Ecto neural progenitor cell (in vitro differentiated cells): ENCODE results near the gene SLCO2A1.
A peak's percentile ranks its signal among the peaks of the same experiment; 100 is the strongest.

Source experiments
- DNase-seq: peaks from one replicate; pipeline ENCODE4 v3.0.0-alpha.2; 2018; ENCODE audit warnings: low spot score

SLCO2A1 gene

DNA sequence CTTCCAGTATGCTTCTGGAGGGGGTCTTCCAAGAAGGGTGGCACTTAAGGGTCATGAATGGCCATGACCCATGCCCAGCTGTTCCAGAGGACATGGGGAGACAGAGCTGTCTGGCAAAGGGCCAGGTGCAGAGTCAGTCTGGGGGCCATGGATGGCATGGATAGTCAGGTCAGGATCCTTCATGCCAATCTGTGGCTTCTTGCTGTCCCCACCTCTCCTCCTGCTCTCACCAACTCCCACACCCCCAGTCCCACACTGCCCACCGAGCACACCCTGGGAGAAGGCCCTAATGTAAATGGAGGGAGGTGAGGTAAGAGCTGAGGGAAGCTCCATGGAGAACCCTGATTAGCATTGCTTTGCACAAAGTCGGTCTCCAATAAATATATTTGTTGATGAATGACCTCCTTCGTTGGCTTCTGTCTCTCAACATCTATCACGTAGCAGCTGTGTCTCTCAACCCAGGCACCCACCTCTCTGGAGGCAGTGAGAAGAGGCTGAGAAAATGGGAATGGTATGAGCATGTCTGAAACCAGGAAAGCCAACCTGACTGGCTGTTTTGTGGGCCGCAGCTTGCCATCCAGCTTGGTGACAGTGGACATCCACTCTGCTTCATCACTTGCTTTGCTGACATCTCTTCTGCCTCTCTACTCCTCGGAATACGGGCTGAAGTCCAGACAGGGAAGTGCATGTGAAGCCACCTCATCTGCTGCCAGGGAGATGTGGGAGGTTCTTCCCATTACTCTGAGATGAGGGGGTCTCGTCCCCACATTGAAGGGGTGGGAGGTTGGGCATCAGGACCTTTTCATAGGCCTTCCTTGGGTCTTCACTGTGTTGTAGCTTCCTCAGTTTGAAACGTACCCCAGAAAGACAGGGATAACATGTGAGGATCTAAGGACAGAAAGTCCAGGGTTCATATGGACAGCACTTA, 96.4 kb downstream of the SLCO2A1 start:
- no peak for DNase-seq

DNA sequence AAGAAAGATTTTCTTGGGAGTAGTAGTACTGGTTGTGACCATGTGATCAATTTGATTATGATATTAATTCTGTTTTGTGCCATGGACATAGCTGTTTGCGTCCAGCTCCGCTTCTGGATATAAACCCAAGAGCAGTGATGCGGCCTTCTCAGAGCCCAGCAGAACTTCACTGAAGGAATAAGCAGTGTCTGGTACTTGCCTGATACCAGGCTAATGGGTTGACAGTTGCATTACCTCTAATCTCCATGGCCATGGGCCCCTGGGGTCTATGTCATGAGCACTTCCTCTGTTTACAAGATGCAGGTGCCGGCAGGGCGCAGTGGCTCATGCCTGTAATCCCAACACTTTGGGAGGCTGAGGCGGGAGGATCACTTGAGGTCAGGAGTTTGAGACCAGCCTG, 97.7 kb downstream of the SLCO2A1 start:
- DNase-seq: no peak

DNA sequence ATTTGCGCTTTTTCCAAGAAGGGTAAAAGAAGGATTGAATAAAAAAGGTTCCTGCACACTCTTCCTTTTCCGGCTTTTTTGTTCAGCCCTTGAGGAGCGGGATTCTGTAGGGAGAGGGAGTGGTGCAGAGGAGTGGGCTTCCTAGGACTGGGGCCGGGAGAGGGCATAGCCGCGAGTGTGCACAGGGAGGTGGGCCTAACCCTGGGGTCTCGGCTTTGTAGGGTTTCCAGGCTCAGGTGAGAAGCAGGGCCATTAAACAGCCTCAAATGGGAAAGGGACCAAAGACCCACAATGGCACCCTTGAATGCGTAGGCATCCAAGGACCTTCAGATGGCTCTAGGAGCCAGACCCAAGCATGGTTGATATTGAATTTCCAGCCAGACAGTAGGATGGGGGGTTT, 98.6 kb downstream of the SLCO2A1 start:
- no peak for DNase-seq

DNA sequence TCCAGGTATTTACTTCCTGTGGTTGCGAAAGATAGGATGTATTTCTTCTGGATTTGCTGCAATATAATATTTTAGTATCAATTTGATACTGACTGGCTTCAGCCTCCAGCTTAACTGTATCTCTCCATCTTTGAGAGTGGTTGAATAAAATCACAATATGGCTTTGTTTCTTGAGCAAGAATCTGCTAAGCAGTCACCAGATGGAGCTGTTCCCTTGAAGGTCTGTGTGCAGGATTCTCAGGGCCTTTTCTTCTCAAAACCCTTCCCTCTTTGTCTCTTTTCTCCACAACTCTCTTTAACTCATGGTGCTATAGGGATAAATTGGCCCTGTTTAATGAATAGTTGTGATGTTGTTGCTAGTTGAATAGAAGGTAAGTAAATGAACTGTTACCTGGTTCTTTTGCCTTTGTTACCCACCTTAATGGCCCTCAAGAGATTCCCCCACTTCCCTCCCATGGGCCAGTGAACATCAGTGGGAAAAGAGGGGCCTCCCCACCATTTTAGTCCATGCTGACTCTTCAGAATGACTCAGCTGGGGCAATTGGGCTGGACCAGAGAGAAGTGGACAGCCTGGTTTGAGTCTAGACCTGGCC, 99.3 kb downstream of the SLCO2A1 start:
- no peak for DNase-seq

DNA sequence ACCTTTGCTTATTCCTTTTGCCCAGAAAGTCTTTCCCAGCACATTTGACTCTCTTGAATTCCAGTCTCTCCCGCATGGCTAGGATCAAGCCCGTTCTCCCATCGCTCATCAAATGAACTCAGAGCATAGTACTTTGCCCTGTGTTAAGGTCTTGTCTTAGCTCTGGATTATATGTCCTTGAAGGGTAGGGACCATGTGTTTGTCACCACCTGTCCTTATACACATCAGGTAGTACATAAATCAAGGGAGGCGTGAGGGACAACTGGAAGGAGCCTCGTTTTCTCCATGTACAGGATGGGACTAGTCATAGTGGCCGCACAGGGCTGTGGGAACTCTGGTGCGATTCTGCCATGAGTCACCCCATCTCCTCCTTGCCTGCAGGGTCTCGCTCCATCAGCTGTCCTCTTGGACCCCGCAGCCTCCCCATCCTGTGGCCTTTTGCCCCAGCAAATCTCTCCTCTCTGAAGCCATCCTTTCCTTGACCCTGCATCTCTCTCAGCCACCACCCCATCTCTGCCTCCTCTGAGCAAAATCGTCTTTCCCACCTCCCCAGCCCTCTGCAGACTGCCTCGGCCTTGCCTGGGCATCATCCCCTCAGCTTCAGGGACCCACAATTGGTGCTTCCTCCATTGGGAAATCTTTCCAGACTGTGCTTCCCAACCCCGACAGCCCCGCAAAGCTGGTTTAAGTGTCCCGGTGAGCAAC, 100.7 kb downstream of the SLCO2A1 start:
- no peak for DNase-seq

DNA sequence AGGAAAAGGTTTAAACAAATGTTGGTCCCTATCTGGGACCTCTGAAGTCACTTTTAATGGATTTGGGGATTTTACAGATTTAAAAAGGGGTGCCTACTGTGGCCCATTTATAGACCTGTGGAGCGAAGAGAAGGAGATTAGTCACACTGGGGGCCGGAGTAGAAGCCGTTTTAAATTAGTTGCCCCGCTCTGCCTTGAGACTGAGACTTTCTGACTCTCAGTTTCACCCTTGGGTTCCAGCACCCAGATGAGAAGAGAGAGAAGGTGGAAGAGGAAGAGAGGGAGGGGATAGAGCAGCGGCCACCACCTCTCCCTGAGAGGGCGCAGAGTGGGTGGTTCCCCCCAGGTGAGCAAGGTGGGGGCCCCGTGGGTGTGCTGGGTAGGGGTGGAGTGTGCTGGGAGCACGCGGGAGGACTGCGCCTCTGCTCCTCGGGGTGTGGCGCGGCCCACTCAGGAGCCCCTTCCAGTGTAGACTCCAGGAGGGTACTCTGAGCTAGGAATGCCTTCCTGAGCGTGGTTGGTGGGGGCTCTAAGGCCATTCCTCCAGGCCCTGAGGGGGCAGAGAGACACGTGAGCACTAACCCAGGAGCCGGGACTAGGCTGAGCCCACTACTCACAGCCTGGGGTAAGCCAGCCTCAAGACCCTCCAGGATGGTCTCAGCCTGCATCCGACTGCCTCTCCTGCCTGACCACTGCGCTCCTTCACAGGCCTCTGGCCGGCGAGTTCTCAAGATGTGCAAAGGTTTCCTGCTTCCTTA, 101.4 kb downstream of the SLCO2A1 start:
- DNase-seq: no peak

DNA sequence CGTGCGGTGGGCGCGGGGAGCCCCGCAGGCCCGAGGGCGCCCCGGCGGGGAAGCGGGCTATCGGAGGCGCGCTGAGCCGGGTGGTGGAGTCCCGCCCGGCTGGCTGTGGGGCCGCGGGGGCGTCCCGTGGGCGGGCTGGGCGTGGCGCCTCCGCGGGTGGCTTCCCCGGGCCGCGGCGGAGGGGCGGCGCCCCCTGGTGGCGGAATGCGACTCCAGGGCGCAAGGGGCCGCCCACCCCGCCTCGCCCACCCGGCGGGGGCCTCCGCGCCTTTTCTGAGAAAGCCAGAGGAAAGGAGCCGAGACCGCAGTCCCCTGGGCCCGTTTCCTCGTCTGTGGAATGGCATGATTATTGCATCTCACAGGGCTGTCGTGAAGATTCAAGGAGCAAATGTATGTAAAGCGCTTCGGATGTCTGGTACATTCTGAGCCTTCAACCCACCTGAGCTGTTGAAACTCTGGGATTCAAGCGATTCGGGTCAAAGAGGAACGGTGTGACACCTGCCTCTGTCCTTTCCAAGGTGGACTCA, 102.1 kb downstream of the SLCO2A1 start:
- DNase-seq: peak; percentile 81

DNA sequence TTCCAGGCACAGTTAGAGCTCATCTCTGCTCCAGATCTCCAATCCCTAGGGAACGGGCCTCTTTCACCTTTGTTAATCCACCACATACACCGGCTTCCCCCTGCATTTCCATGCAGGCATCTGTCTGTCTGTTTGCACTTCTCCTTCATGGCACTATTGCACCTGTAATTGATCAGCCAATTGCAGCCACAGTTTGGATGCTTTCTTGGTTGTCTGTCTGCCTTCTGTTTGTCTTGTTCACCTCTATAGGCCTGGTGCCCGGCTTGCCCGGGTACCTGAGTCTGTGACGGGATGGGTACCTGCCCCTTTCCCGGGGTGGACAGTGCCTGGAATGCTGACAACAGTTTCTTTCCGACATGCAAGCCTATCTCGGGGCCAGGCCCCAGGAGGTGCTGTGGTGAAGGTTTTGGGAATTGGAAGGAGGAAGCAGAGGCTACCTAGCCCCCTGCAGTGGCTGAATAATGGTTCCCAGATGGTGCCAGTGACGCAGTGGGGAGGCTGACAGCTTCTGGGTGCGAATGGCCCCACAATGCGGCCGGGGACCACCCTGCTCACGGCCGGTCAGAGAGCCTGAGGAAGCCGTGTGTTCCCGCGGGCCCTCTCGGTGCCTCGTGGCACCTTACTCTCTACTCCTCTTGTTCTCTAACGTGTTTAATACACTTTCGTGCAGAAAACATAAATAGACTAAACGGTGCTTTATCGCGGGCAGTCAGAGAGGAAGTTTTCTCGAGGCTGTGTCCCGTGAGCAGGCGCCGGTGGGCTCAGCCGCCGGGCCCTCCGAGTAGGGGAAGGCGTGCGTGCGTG, 102.8 kb downstream of the SLCO2A1 start:
- no peak for DNase-seq

DNA sequence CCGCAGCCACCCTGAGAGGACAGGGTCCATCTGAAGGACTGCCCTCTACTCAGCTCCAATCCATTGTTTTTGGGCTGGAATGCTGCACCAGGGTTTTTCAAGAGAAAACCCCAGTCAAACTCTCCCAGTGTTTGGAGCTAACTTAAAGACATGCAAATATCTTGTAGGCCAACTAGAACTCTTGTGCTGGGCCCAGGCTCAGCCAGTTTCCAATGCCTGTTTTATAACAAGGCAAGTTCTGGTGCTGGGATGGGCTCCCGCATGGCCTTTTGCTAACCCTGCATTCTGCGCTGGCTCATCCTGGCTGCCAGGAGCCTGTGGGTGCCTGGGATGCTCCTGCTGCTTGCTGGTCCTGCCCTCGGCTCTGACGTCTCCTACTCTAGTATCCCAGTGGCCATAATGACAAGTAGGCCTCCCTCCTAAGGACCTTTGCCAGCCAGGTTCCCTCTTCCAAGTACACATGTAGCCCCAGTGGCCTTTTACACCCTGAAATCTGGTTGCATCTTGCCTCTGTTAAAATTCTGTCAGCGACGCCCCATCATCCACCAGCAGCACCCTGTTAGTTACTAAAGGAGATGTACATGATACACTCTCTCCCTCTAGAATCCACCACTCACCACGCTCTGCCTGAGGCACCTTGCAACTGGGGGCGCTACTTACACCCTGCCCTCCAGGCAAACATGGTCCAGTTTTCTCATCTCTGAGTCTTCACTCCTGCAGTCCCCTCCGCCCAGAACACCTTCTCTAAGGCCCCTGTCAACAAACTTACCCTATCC, 103.6 kb downstream of the SLCO2A1 start:
- no peak for DNase-seq

DNA sequence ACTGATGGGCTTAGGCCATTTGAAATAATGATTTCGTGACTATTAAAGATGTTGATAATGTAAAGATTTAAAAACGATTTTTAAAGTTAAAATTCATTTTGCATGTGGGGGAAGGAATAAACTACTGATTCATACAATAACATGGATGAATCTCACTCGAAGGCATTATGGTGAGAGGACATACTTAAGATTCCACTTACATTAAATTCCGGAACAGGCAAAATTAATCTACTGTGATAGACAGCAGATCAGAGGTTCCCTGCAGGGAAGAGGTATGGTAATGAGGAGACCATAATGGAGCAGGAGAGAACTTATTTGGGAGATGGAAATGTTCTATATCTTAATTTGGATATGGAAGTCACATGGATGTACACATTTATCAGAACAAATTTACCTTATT, 105.7 kb downstream of the SLCO2A1 start:
- no peak for DNase-seq

DNA sequence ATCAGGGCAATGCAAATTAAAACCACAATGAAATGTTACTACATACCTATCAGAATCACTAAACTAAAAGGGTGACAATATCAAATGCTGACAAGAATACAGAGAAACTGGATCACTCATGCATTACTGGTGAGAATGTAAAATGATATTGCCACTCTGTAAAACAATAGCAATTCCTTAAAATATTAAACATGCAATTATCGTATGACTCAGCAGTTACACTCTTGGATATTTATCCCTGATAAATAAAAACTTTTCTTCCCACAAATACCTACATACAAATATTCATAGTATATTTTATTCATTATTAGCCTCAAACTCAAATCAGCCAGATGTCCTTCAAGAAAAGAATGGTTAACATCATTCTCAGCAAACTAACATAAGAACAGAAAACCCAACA, 108.1 kb downstream of the SLCO2A1 start:
- no peak for DNase-seq

DNA sequence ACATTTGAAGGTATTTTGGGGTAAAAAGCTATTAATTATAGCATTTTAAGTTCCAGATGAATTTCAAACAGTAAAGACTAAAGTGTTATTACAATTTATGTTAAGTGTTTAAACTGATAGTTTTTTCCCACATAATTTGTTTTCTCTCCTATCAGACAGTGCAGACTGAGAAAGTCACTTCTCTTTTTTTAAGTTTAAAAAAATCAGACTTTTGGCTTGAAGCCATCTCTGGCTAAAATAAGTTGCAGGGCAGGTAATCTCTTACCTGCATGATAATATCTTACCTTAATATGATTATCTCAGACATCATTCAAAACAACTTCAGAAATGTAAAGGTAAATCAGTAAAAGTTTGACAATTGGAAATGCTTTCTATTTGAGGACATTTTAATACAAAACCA, 112.6 kb downstream of the SLCO2A1 start:
- no peak for DNase-seq

DNA sequence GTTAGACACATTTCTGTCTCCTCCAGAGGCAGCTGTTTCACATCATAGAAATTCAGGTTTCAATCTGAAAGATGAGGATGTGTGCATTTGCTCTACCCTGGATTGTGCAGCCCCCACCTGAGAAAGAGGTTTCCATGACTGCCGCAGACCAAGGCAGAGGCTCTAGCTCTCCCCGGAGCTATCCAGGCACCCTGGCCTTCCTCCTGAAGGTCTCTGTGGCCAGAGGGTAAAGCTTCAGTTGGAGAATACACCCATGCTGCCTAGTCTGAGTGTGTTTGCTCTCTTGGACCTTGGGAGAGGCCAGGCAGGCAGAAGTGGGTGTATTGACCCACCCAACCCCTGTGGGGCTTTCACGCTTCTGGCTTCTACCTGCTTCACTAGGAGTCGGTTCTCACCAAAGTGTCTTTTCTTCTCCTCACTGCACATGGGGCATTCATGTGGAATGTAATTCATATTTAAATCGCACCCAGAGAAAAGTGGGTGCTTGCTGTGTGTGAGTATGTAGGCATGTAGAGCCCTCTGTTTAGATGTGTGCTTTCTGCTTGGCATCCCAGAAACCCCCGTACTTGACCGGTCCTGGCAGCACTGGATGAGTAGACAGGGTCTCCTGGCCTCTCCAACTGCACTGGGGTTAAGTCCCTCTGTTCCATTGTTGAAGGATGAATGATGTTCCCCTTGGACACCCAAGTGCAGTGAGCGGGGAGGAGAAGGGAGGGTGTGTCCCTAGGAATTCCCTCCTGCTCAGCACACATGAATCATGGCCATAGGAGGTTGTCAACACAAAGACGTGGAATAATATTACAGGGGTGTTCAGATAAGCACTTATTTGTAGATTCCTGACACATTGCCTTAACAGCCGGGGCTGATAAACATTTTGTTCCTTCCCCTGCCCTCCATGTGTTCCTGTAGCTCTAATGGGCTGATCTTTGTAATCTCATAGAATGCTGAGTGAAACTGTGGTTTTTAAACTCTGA, 113.8 kb downstream of the SLCO2A1 start:
- no peak for DNase-seq

DNA sequence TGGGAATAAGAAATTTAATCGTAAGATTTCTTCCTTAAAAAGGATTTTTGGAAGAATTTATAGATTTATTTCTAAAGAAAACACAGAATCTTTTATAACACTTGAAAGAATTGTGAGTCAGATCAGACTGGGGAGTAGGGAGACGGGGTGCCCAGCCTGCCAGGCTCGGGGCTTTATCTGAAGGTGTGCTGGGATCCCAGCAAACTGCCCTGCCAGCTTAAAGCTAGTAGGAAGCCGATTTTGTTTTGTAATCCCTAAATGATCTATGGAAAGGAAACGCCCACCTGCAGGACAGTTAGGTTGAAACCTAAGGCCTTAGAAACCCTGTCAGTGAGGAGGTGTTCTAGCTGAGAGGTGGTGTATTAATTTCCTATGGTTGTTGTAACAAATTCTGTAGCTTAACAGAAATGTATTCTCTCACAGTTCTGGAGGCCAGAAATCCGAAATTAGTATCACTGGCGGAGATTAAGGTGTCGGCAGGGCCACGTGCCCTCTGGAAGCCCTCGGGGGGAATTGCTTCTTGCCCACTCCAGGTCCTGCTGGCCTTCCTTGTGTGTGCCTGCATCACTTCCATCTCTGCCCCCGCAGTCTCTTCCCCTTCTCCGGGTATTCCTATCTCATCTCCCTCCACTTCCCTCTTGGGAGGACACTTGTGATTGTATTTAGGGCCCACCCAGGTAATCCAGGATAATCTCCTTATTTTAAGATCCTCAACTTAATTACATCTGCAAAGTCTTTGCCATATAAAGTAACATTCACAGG, 114.7 kb downstream of the SLCO2A1 start:
- no peak for DNase-seq

DNA sequence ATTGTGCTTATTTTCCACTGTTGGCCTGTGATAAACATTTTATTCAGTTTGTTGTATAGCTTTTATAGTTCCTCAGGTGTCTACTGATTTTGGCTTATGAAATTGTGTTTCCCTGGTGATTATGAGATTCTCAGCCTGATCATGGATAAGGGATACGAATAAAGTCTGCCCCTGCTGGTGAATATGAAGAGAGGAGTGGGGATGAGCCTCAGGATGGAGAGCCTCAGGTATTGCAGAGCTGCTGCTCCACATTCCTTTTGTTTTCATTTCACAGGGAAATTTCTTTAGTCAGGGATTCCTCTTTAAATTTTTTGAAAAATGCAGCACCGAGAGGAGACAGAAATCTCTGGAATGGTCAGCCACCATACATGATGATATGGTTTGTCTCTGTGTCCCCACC, 119.3 kb downstream of the SLCO2A1 start:
- no peak for DNase-seq

DNA sequence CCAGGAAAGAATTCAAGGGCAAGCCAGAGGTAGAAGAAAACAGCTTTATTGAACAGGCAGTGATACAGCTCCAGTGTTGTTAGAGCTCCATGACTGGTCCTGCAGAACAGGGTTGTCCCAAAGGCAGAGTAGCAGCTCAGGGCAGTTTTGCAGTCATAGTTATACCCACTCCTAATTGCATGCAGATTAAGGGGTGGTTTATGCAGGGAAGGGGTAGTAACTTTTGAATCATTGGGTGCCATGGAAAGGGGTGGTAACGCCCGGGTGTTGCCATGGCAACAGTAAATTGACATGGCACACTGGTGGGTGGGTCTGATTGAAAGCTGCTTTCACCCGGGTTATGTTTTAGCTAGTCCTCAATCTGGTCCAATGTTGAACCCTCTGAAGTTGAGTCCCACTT, 124.3 kb downstream of the SLCO2A1 start:
- no peak for DNase-seq

DNA sequence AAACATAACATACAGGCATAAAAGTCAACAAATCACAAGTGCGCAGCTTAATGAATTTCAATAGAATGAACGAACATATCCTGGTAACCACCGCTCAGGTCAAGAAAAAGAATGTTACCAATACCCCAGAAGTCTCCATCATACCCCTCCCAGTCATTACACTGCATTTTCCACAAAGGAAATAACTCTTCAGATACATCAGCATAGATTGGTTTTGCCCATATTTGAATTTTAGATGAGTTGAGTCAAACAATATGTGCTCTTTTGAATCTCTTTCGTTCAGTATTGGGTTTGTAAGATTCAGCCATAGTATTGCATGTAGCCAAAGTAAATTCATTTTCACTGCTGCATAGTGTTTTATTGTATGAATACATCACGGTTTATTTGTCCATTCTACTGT, 127.9 kb downstream of the SLCO2A1 start:
- no peak for DNase-seq

DNA sequence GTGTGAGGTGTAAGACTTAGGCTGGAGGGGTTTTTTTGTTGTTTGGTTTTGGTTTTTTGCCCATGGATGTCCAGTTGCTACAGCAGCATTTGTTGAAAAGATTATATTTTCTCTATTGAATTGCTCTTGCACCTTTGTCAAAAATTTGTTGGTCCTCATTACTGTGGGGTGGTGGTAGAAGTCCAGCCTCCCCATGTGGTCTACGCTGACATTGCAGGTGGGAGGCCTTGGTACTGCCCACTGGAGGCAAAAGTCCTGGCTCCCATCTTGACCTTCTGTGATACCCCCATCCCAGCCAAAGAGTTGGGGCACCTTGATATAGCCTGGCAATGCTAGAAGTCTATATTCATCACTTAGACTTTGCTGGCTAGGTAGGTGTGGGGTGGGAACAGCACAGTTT, 128.6 kb downstream of the SLCO2A1 start:
- DNase-seq: no peak
